ENCODE data around the gene RAB5A.

- TF ChIP-seq CTCF (IDR thresholded peaks at IDR 0.05; ENCODE audit: insufficient read depth, low read depth, low read length) (no peak), EZH2 (IDR thresholded peaks at IDR 0.05; ENCODE audit: insufficient read depth, low read length) (no peak)
These were observed 55.0 kb downstream of the RAB5A start for GRCh38 chr3:20001932-20002331.
